Measurements from ENCODE around the gene CFAP57.

- no peak for TF ChIP-seq CTCF (IDR thresholded peaks at IDR 0.05)
- no peak for TF ChIP-seq POLR2A (IDR thresholded peaks at IDR 0.05)
These were observed 5.6 kb downstream of the CFAP57 start for GRCh38 chr1:43177691-43178090.
